ENCODE measurements around the gene PF4V1.

PF4V1 gene, protein sequence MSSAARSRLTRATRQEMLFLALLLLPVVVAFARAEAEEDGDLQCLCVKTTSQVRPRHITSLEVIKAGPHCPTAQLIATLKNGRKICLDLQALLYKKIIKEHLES

DNA sequence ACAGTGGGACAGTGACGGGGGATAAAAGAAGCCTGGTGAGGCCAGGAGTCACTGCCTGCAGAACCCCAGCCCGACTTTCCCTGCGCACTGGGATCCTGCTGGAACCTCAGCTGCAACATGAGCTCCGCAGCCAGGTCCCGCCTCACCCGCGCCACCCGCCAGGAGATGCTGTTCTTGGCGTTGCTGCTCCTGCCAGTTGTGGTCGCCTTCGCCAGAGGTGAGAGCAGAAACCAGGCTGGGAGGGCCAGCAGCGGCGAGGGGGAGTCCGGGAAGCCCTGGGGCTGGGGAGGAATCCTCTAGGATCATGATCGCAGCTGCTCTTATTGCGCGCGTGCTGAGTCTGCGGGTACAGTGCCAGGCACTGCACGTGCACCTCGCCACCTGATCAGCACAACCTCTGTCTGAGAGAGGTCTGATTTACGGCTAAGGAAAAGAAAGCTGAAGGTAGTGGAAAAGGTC lies at the start of gene PF4V1:
Gene PF4V1 (plus strand): TSS at position 51 of the 459 bp plus-strand sequence. CDS start 67 bp downstream, at position 118.
- no peaks in the 10 kb centered on the region for H3K36me3 ChIP-seq
- TF ChIP-seq, protein P1, sequence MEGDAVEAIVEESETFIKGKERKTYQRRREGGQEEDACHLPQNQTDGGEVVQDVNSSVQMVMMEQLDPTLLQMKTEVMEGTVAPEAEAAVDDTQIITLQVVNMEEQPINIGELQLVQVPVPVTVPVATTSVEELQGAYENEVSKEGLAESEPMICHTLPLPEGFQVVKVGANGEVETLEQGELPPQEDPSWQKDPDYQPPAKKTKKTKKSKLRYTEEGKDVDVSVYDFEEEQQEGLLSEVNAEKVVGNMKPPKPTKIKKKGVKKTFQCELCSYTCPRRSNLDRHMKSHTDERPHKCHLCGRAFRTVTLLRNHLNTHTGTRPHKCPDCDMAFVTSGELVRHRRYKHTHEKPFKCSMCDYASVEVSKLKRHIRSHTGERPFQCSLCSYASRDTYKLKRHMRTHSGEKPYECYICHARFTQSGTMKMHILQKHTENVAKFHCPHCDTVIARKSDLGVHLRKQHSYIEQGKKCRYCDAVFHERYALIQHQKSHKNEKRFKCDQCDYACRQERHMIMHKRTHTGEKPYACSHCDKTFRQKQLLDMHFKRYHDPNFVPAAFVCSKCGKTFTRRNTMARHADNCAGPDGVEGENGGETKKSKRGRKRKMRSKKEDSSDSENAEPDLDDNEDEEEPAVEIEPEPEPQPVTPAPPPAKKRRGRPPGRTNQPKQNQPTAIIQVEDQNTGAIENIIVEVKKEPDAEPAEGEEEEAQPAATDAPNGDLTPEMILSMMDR (IDR thresholded peaks at IDR 0.05) = no peak

DNA sequence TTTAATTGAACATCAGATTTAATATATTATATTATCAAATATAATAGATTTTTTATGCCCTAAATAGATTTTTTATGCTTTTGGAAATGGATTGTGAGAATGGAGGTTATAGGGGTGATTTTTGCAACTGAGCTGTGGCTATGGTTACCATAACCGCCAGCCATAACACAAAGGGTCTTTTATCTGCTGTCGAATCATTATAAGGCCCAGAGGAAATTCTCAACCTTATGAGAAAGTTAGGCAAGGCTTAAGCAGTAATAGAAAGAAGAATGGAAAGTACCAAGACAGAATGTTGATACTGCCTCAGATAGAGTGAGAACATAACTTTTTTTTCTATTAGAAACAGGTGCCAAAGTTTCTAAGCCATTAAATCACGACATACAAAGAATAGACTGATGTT lies 42.9 kb upstream of the PF4V1 start:
- Histone ChIP-seq H3K27ac (no peak overlapping the region), H3K27me3 (no peaks in the 10 kb centered on the region), H3K4me1 (ENCODE audit: control insufficient read depth in 1 of 2, insufficient read depth in 1 of 2, low read depth in 1 of 2, low read length in 1 of 2) (peaks cover 14 to 20% of the 10 kb centered on the region in 2 experiments), H3K36me3 (no peaks in the 10 kb centered on the region), H3K9me3 (no peaks in the 10 kb centered on the region), H3K4me3 (ENCODE audit: low read depth in 1 of 2, low read length in 1 of 2) (no peak overlapping the region)
- TF ChIP-seq, protein P1 (IDR thresholded peaks at IDR 0.05) = no peak

More for the DNA sequence above, at the start of gene PF4V1:
- Histone ChIP-seq H3K27ac (peak within 1 kb of the TSS; percentile 63), H3K27me3 (no peaks in the 10 kb centered on the region), H3K9me3 (no peaks in the 10 kb centered on the region), H3K4me3 (ENCODE audit: low read depth in 1 of 2, low read length in 1 of 2) (peak within 1 kb of the TSS; percentile 52), H3K4me1 (ENCODE audit: control insufficient read depth in 1 of 2, insufficient read depth in 1 of 2, low read depth in 1 of 2, low read length in 1 of 2) (peaks cover 45 to 59% of the 10 kb centered on the region in 2 experiments)

DNA sequence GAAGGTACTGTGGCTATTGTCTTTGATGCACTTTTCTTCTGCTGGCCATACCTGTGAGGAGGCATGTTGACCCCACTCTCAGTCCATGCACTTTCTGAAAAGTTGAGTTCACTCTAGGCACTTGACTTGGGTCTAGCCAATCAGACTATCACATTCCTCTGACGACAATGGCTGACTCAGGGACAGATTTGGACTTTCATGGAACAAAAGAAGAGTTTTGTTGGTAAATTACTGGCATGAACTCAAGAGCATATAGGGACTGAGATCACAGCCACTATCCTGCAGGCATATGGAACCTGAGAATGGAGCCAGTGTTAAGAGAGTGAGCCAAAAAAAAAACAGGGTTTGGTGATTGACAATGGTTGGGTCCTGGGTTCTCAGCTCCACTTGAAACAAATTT lies 41.3 kb upstream of the PF4V1 start:
- H3K36me3 ChIP-seq = no peaks in the 10 kb centered on the region
- H3K27me3 ChIP-seq = no peaks in the 10 kb centered on the region
- TF ChIP-seq, protein P1 (IDR thresholded peaks at IDR 0.05) = no peak
- no peak overlapping the region for H3K4me3 ChIP-seq (ENCODE audit: low read depth in 1 of 2, low read length in 1 of 2)
- H3K27ac ChIP-seq = no peak overlapping the region
- H3K9me3 ChIP-seq = no peaks in the 10 kb centered on the region
- peaks cover 28 to 31% of the 10 kb centered on the region in 2 experiments for H3K4me1 ChIP-seq (ENCODE audit: control insufficient read depth in 1 of 2, insufficient read depth in 1 of 2, low read depth in 1 of 2, low read length in 1 of 2)

DNA sequence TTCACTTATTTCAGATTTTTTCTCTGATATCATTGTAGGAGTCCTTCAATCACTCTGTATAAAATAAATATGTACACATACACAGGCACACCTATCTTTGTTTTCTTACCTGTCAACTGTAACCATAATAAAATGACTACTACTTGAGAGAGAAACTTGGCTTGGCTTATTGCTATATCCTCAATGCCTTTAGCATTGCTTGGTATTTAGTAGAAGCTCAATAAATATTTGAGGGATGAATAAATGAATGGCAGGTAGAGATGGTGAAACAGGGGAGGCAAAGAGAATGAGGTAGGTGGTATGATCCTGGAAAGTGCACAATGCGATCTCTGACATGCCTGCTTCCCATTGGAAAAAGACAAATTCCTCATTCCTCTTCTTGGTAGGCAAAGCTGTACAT lies 38.4 kb upstream of the PF4V1 start:
- peak overlapping the region in 1 of 2 experiments; percentile 17 for H3K4me3 ChIP-seq (ENCODE audit: low read depth in 1 of 2, low read length in 1 of 2)
- H3K27me3 ChIP-seq = no peaks in the 10 kb centered on the region
- H3K4me1 ChIP-seq (ENCODE audit: control insufficient read depth in 1 of 2, insufficient read depth in 1 of 2, low read depth in 1 of 2, low read length in 1 of 2) = peaks cover 38 to 39% of the 10 kb centered on the region in 2 experiments
- H3K9me3 ChIP-seq = no peaks in the 10 kb centered on the region
- TF ChIP-seq, protein P1 (IDR thresholded peaks at IDR 0.05) = no peak
- peak overlapping the region; percentile 93 for H3K27ac ChIP-seq
- no peaks in the 10 kb centered on the region for H3K36me3 ChIP-seq

DNA sequence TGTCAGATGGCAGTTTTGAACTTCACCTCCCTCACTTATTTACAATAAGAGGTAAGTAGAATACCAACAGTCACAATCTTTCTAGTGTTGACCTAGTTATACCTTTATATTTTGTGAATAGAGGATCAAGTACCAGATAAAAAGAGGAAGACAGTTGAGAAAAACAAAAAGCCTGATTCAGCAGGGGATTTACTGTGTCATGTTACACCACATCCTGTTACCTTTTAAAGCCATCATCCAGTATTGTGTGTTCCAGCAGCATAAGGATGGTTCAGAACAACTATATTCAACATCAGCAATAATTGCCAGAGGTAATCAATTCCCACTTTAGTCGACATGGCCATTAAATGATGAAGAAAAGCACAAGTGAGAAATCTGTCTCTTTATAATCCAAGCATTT lies 38.0 kb upstream of the PF4V1 start:
- H3K27me3 ChIP-seq = no peaks in the 10 kb centered on the region
- no peaks in the 10 kb centered on the region for H3K36me3 ChIP-seq
- peak overlapping the region in 1 of 2 experiments; percentile 17 for H3K4me3 ChIP-seq (ENCODE audit: low read depth in 1 of 2, low read length in 1 of 2)
- H3K27ac ChIP-seq = peak overlapping the region; percentile 93
- peaks cover 43% of the 10 kb centered on the region in 2 experiments for H3K4me1 ChIP-seq (ENCODE audit: control insufficient read depth in 1 of 2, insufficient read depth in 1 of 2, low read depth in 1 of 2, low read length in 1 of 2)
- H3K9me3 ChIP-seq = no peaks in the 10 kb centered on the region
- TF ChIP-seq, protein P1 (IDR thresholded peaks at IDR 0.05) = no peak
